ENCODE measurements around the gene NLRC4.
"Not testable (repeated sequence)": the region's sequence is repeated elsewhere in the genome, so short reads cannot be mapped to it uniquely, and the experiment has no call there.

NLRC4 gene

DNA sequence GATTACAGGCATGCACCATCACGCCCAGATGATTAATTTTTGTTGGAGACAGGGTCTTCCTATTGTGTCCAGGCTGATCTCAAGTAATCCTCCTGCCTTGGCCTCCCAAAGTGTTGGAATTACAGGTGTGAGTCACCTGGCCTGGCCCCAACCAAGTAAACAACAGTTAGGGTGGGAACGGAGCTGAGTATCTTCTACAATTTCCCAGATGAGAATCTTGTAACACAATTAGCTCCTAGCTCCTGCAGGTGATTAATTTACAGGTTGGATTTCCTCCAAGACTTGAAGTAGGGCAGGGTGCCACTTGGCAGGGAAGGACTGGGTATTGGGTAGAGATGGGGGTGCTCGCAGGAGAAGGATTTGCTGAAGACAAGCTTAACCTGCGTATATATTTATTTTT is 17.8 kb downstream of the NLRC4 start:
- peak; percentile 3 for DNase-seq

DNA sequence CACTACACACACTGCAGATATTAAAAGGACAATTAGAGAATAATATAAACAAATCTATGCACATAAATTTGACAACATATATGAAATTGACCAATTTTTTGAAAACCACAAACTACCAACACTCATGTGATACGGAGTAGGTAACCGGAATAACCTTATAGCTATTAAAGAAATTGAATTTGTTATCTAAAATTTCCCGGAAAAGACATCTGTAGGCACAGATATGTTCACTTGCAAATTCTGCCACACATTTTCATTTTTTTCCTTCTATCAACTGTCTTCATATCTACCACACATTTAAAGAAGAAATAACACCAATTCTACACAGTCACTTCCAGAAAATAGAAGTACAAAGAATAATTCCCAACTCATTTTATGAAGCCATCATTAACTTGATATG is 22.4 kb downstream of the NLRC4 start:
- no peak for DNase-seq

DNA sequence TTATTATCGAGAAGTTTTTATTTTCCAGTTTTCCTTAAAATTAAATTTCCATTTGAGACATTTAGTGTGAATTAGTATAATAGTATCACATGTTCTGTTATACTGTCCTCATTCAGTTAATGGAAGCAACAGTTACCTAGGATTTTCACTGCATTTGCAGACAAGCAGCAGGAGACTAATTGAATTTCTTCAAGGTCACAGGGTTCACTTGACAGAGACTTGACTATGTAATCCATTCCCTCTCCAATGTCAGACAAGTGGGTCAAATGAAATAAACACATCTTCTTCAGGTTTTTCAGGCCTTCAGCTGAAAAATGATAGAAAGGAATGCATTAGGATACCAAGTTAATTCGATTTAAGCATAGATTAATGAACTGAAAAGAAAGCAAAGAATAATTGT is 26.7 kb downstream of the NLRC4 start:
- no peak for DNase-seq

DNA sequence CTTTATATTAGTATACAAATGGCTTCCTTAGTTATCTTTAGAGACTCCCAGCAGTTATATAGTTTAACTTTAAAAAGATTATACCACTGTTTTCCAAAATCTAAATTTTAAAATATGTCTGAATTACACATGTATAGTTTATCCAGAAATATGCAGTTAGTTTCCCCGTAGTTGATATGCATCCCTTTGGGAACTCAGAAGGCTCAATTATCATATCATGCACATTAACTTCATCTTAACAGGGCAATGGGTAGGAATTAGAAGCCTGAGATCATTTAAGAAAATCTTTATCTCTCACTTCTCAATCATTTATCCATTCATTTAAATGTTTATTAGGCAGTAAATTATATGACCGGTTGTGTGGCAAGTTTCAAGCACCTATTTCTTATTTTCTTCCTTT is 27.2 kb downstream of the NLRC4 start:
- no peak for DNase-seq

DNA sequence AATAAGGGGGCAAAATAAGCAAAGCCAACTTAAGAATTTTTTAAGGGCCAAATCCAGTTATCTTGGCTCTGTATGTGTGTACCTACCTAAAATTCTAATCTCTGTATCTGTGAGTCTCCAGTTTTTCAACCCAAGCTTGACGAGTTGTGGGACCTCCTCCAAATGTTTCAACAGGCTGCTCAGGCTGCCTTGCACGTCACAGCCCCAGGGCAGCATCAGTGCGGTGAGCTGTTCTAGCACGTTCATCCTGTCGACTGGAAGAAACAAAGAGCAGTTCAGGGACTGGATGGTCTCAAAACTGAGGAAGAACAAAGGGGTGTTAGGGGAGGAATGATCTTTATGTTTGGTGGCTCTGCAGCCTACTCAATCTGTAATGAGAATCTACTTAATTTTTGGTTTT is 29.4 kb downstream of the NLRC4 start:
- DNase-seq = no peak

DNA sequence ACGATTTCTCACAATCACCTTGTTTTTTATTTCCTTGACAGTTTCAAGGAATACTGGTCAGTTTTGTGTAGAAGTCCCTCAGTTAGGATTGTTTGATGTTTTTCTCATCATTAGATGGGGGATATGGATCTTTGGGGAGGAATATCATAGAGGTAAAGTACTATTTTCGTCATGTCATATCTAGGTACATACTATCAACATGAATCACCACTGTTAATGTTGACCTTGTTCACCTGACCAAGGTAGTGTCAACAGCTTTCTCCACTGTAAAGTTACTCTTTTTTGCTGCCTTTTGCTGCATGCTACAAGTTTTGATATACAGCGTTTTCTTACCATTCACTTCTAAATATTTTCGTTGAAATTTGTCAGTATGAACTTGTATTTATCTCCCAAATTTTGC is 32.7 kb downstream of the NLRC4 start:
- no peak for DNase-seq

DNA sequence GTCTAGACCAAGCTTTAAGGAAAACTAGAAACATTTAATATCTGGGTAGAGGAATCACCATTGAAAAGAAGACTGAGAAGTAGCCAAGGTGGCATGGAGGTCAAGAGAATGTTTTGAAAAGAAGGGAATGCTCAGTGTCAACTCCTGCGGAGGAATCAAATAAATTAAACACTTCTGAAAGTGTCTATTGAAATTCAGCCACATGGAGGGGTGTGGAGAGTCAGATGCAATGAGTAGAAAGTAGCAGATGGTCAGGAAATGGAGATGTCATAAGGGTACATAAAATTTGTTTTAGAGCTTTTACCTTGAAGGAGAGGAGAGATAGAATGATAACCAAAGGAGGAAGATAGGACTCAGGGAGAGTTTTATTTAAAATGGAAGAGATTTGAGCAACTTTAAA is 35.1 kb downstream of the NLRC4 start:
- no peak for DNase-seq

DNA sequence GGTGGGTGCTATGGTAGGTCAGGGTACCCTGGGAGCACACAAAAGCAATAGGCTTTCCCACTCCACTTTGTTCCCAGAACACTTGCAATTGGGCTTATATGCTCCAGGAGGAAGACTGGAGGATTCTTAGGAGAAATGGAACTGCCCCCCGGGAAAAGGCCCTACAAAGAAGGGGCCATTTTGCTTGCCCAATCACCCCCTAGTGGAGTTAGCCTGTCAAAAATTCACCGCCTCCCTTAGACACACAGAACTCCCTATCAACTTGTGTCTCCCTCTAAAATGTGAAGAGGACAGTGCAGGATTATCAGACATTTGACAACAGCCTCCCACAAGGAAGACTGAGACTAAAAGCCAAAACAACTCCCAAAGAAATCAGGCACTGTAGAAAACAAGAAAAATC is 36.5 kb downstream of the NLRC4 start:
- DNase-seq = no peak

DNA sequence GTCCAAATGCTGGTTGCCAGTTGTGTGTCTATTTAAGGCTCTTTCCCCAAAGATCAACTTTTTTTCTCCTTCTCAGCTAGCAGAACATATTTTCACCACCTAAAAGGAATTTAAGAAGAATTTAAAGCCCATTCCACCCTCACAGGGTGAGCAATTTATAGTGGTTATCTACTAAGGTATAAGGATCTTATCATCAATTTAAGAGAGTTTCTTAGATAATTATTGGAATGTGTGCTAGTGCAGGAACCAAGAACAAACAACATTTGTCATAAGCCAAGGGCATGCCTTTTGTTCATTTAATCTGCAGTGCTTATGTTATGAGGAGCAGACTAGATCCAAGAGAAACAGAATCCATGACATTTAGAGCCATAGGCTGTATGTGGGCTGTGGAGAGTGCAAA is 37.2 kb downstream of the NLRC4 start:
- no peak for DNase-seq

DNA sequence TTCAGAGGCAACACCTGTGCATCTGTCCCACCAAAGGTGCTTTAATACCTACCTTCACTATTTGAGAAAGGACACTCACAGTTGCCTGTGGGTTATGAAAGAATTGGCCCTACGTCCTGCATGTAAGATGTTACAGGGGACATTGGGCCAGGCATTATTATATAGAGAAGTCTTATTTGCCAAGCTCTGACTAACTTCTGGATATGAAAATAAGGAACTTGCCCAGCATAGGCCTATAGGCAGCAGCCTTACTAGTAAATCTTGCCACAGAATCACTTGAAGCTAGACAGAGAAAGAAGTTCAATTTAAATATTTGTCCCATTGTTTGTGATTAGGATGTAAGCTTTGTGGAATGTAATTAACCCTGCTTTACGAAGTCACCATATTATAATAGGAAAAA is 41.7 kb downstream of the NLRC4 start:
- DNase-seq = no peak

DNA sequence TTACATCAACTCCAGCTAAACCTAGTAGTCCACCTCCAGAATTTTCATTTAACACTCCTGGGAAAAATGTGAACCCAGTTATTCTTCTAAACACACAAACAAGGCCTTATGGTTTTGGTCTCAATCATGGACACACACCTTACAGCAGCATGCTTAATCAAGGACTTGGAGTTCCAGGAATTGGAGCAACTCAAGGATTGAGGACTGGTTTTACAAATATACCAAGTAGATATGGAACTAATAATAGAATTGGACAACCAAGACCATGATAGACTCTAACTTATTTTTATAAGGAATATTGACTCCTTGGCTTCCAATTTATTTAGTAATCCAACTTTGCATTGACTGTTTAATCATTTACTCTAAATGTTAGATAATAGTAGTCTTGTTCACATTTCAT is 44.2 kb downstream of the NLRC4 start:
- DNase-seq = no peak

DNA sequence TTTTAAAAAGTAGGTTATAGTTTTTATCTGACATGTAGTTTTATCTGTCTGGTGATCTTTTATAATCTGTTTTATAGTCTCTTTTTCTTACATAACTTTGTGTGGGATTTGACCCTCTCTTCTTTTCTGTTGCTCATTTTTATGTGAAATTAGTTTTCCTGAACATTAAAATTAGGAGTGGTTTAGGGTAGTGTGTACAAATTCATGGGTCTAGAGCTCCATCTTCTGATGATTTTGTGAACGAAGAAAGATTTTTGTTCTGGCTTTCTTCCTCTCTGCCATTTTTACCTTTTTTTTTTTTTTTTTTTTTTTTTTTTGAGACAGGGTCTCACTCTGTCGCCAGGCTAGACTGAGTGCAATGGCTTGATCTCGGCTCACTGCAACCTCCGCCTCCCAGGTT is 52.4 kb downstream of the NLRC4 start:
- DNase-seq = no peak

DNA sequence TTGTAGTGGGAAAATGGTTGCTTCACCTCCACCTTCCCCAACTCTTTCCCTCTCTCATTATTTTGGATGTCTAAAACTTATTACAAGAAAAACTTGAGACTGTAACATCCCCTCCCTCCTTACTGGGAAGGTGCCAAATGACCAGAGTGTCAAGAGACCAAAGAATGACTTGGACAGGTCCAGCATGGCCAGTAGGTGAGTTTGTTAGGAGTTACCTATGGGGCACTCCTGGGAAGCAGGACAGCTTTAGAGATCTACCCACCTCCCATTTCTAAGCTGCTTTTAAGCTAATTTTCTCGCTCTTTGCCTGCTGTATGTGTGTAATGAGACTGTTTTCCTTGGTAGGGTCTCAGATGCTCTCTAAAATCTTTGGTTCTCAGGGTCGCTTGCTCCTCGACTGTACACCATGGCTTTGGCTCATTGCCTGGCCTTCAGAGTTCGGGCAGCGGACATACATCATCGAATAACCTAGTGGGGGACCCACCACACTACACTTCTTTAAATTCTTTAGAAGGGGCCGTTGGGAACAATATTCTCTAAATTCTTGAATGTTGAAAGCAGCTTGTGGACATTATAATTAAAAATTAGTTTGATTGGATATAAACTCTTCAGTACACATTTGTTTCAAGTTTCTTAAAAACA is 53.8 kb downstream of the NLRC4 start:
- no peak for DNase-seq

DNA sequence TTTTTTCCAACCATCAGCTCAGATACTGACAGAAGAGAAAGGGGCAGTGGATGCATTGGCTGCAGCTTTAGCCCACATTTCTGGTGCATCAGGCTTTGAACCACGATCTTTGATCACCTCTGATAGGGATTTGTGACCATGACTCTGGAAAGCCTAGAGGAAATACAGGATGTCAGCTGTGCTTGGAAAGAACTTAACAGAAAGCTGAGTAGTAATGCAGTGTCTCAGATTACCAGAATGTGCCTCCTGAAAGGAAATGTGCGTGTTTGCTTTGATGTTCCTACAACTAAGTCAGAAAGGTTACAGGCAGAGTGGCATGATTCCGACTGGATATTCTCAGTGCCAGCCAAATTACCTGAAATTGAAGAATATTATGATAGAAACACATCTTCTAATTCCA is 61.3 kb downstream of the NLRC4 start:
- DNase-seq = not testable (repeated sequence)

DNA sequence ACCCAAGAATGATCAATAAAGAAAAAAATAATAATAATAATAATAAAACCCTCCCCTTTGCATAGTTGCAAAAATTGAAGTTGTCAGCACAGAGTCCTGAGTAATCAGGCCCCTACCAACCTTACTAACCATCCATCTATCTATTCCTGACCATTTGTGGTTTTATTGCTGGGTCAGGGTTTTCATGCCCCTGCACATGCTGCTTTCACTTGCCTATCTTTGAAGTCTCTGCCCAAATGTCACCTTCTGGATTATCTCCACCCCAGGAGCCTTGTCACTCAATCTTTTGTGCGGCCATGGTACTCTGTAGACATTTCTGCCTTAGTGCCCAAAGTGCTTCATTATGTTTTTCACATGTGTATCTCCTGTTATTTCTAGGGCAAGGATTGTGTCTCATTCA is 63.9 kb downstream of the NLRC4 start:
- no peak for DNase-seq

DNA sequence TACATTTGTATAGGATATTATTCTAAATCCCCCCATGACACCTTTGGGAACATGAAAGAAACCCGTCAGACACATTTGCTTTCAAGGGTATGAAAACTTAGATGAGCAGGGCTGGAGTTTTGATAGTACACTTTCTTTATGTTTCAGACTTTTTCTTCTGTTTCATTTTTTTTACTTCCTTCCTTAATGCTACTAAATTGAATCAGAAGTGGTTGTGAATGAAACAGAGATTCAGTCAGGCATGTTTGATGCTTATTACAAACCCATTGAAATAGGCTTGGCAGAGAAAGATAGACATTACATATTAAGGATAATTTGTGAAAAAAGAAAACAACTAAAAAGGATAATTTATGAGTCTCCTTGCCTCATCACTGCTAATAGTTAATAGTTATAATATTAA is 72.3 kb downstream of the NLRC4 start:
- DNase-seq = no peak

DNA sequence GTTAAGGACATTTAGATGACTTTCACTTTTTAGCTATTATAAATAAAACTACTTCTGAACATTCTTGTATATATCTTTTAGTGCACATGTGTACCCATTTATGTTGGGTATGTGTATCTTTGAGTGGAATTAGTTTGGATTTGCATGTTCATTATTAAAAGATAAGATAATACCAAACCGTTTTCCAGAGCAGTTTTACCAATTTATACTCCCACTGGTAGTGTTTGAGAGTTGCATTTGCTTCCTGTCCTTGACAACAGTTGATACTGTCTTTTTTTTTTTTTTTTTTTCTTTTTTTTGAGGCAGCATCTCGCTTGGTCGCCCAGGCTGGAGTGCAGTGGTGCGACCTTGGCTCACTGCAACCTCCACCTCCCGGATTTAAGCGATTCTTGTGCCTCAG is 75.7 kb downstream of the NLRC4 start:
- DNase-seq = no peak

DNA sequence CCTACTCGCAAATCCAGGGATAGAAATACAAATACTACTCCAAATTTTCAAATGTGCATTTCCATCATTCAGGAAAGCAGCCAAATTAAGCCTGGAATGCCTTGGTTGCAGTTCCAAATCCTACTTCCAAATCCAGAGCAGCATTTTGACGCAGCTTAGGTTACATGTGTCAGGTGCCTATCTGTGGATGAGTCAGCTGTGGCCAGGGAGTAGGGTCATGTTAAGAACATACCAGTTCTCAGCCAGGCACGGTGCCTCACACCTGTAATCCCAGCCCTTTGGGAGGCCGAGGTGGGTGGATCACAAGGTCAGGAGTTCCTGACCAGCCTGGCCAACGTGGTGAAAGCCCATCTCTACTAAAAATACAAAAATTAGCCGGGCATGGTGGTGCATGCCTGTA is 82.0 kb downstream of the NLRC4 start:
- DNase-seq = no peak

Measured in NCI-H1105 (cell line).